HUES6 (cell line): ENCODE data around the gene EPHB4.

Source experiments
- H3K27ac ChIP-seq: 2 replicates; pipeline ENCODE4 v1.7.0; 2013; ENCODE audit warnings: low read depth, mild to moderate bottlenecking, low read length, inconsistent platforms
- H3K27me3 ChIP-seq: 2 replicates; pipeline ENCODE4 v1.6.1; 2013; ENCODE audit warnings: low read length; ENCODE audit not compliant: control insufficient read depth, insufficient read depth
- H3K36me3 ChIP-seq: 2 replicates; pipeline ENCODE4 v1.6.1; 2013; ENCODE audit warnings: low read length; ENCODE audit not compliant: control insufficient read depth, insufficient read depth
- H3K4me1 ChIP-seq: 2 replicates; pipeline ENCODE4 v1.6.1; 2013; ENCODE audit warnings: low read length; ENCODE audit not compliant: control insufficient read depth, insufficient read depth
- H3K4me3 ChIP-seq: 2 replicates; pipeline ENCODE4 v1.5.1; 2013; ENCODE audit warnings: low read depth, low read length
- H3K9ac ChIP-seq: one replicate; pipeline ENCODE4 v1.6.1; 2013; ENCODE audit warnings: mild to moderate bottlenecking, low read length
- H3K9me3 ChIP-seq: 2 replicates; pipeline ENCODE4 v1.6.1; 2013; ENCODE audit warnings: low read depth, low read length; ENCODE audit not compliant: control insufficient read depth, insufficient read depth

The EPHB4 gene

GRCh38 chr7:100852048-100852872, 24.9 kb upstream of the EPHB4 start, which contains the start of gene SLC12A9:
Gene SLC12A9 (plus strand): TSS chr7:100852713. CDS start chr7:100854198, 1,485 bp downstream.
- Histone ChIP-seq H3K27ac (no peak within 1 kb of the TSS), H3K36me3 (peaks cover 8% of the 10 kb centered on the region; the same call in 1 of the 2 replicates), H3K4me1 (peaks cover 7% of the 10 kb centered on the region; the same call in 1 of the 2 replicates), H3K9ac (peak within 1 kb of the TSS; percentile 62), H3K27me3 (no peaks in the 10 kb centered on the region), H3K4me3 (peak within 1 kb of the TSS; percentile 72), H3K9me3 (no peaks in the 10 kb centered on the region)

DNA sequence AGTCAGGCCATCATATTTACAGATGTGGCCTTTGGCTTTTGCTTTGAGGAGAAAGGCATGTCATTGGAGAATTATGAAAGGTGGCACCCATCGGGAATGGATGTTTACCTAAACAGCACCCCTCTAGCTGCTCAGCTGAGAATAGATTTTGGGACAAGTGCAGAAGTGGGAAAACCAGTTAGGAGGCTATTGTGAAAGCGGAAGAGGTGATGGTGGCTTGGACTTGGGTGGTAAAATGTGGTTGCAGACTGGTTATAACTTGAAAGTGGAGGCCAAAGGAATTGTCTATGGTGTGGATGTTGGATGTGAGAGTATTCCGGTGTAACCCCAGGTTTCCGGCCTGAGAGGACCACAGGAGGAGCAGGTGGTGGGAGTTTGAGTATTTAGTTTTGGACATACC, 20.0 kb upstream of the EPHB4 start:
- no peak overlapping the region for H3K9ac ChIP-seq

DNA sequence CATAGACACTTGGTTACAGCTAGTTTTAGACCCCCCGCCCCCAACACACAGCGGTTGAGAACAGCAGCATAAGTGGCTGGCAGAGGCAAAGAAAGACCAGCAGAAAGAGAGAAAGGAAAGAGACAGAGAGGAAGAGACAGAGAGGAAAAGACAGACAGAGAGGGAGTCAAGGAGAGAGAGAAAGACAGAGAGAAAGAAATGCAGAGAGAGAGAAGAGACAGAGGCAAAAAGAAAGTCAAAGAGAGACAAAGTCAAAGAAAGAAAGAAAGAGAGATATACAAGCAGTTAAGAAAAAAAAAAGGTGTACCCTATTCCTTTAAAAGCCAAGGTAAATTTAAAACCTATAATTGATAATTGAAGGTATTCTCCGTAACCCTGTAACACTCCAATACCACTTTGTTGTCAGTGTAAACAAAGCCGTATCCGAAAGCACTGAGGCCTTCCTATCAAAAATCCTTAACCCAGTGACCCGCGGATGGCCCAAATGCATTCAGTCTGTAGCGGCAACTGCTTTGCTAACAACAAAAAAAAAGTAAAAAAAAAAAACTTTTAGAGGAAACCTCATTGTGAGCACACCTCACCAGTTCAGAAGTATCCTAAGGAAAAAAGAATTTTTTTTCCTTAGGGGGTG, 13.3 kb upstream of the EPHB4 start:
- no peaks in the 10 kb centered on the region for H3K36me3 ChIP-seq
- H3K9me3 ChIP-seq = no peaks in the 10 kb centered on the region
- no peak overlapping the region for H3K4me3 ChIP-seq
- H3K27ac ChIP-seq = no peak overlapping the region
- no peak overlapping the region for H3K9ac ChIP-seq
- H3K4me1 ChIP-seq = peaks cover 18% of the 10 kb centered on the region
- H3K27me3 ChIP-seq = no peaks in the 10 kb centered on the region

More for the DNA sequence above, 20.0 kb upstream of the EPHB4 start:
- no peak overlapping the region for H3K27ac ChIP-seq
- H3K9me3 ChIP-seq = no peaks in the 10 kb centered on the region
- H3K36me3 ChIP-seq = peaks cover 4% of the 10 kb centered on the region; the same call in 1 of the 2 replicates
- H3K4me3 ChIP-seq = no peak overlapping the region
- no peaks in the 10 kb centered on the region for H3K27me3 ChIP-seq
- no peaks in the 10 kb centered on the region for H3K4me1 ChIP-seq

- no peaks in the 10 kb centered on the region for H3K36me3 ChIP-seq
- no peaks in the 10 kb centered on the region for H3K27me3 ChIP-seq
- H3K9ac ChIP-seq = no peak overlapping the region
- no peak overlapping the region for H3K27ac ChIP-seq
- H3K4me3 ChIP-seq = no peak overlapping the region
- no peaks in the 10 kb centered on the region for H3K9me3 ChIP-seq
- peaks cover 20% of the 10 kb centered on the region for H3K4me1 ChIP-seq
Observed at GRCh38 chr7:100839361-100839760, 12.0 kb upstream of the EPHB4 start.

GRCh38 chr7:100837099-100837836, 9.9 kb upstream of the EPHB4 start:
- Histone ChIP-seq H3K36me3 (no peaks in the 10 kb centered on the region), H3K9ac (peak overlapping the region; percentile 95), H3K4me3 (peak overlapping the region; percentile 63), H3K27me3 (no peaks in the 10 kb centered on the region), H3K9me3 (no peaks in the 10 kb centered on the region), H3K27ac (peak overlapping the region; percentile 96), H3K4me1 (peaks cover 20% of the 10 kb centered on the region)

DNA sequence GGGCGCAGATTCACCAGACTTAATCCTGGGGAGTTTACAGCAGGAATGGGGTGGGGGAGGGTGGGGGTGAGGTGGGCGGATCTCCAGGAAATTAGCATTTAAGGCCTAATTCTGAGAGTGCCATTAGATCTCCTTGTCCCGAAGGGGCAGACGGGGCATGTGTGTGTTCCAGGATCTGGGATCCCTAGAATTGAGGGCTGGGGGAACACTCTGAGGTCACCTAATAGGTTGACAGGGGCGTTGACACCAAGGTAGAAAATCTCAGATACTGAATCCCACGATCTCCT, 9.4 kb upstream of the EPHB4 start:
- no peaks in the 10 kb centered on the region for H3K9me3 ChIP-seq
- peak overlapping the region; percentile 63 for H3K4me3 ChIP-seq
- peak overlapping the region; percentile 95 for H3K9ac ChIP-seq
- H3K27ac ChIP-seq = peak overlapping the region; percentile 96
- no peaks in the 10 kb centered on the region for H3K36me3 ChIP-seq
- H3K4me1 ChIP-seq = peaks cover 20% of the 10 kb centered on the region
- H3K27me3 ChIP-seq = no peaks in the 10 kb centered on the region

- peak overlapping the region; percentile 58 for H3K4me3 ChIP-seq
- H3K4me1 ChIP-seq = peaks cover 20% of the 10 kb centered on the region
Observed at GRCh38 chr7:100835903-100836811, 8.8 kb upstream of the EPHB4 start.

DNA sequence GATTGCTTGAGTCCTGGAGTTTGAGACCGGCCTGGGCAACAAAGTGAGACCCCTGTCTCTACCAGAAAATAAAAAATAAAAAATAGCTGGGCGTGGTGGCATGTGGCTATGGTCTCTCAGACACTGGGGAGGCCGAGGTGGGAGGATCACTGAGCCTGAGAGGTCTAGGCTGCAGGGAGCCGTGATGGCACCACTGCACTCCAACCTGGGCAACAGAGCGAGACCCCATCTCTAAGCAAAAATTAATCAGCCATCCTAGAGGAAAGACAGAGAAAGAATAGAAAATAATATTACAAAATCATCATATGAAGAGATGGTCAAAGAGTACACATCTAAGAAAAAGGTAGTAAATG, 4.9 kb upstream of the EPHB4 start:
- Histone ChIP-seq H3K9ac (no peak overlapping the region), H3K27me3 (no peaks in the 10 kb centered on the region), H3K27ac (no peak overlapping the region), H3K4me3 (no peak overlapping the region), H3K36me3 (no peaks in the 10 kb centered on the region), H3K9me3 (no peaks in the 10 kb centered on the region), H3K4me1 (peaks cover 16% of the 10 kb centered on the region)

More at GRCh38 chr7:100835903-100836811, 8.8 kb upstream of the EPHB4 start:
- H3K27ac ChIP-seq = peak overlapping the region; percentile 85
- H3K9ac ChIP-seq = peak overlapping the region; percentile 79
- no peaks in the 10 kb centered on the region for H3K36me3 ChIP-seq
- H3K27me3 ChIP-seq = no peaks in the 10 kb centered on the region
- H3K9me3 ChIP-seq = no peaks in the 10 kb centered on the region

GRCh38 chr7:100830396-100830795, 3.1 kb upstream of the EPHB4 start:
- H3K9me3 ChIP-seq = no peaks in the 10 kb centered on the region
- H3K9ac ChIP-seq = no peak overlapping the region
- no peaks in the 10 kb centered on the region for H3K36me3 ChIP-seq
- H3K4me3 ChIP-seq = no peak overlapping the region
- no peaks in the 10 kb centered on the region for H3K27me3 ChIP-seq
- peaks cover 9% of the 10 kb centered on the region for H3K4me1 ChIP-seq
- no peak overlapping the region for H3K27ac ChIP-seq

DNA sequence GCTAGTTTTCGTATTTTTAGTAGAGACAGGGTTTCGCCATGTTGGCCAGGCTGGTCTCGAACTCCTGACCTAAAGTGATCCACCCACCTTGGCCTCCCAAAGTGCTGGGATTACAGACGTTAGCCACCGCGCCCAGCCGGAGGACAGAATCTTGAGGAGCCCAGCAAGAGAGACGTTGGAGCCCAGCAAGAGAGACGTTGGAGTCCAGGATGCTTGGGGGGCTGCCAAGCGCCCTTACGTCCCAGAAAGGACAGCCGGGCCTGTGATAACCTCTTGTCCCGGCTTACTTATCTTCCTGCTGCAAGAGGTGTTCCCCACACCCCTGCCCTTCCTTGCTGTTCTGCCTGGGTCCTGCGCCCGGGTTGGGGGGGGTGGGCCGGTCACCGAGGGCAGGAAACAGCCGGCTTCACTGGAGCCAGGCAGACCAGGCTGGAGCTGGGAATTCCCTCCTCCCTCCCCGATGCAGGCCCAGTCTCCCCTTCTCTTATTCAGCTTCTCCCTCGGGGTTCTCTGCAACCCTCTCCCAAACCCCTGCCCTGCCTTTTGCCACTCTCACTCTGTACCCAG, 1.9 kb upstream of the EPHB4 start:
- Histone ChIP-seq H3K36me3 (peaks cover 5% of the 10 kb centered on the region), H3K4me1 (peaks cover 14% of the 10 kb centered on the region), H3K4me3 (peak overlapping the region; percentile 96; the same call in 1 of the 2 replicates), H3K27ac (no peak overlapping the region; the same call in 1 of the 2 replicates), H3K27me3 (no peaks in the 10 kb centered on the region), H3K9ac (no peak overlapping the region), H3K9me3 (no peaks in the 10 kb centered on the region)
